GM12892 (cell line): Measurements from ENCODE around the gene AKAP1.

Experiments used
- DNase-seq: peaks from one replicate; pipeline ENCODE4 v3.0.0; 2011; ENCODE audit not compliant: insufficient read length
- FAIRE-seq: peaks from 2 replicates; lab custom pipeline; 2011; peaks lifted over from hg19 to GRCh38; lab: Jason Lieb, UNC
- POLR2A ChIP-seq: IDR thresholded peaks from 2 replicates; pipeline ENCODE4 v1.6.1; 2011; ENCODE audit warnings: low read depth, low read length, control low read depth
- POLR2AphosphoS5 ChIP-seq: IDR thresholded peaks from 2 replicates; pipeline ENCODE4 v1.6.1; 2011; ENCODE audit warnings: low read depth, low read length, control low read depth
- TAF1 ChIP-seq: IDR thresholded peaks from 2 replicates; pipeline ENCODE4 v1.6.1; 2011; ENCODE audit warnings: low read depth, mild to moderate bottlenecking, control low read depth, low read length, borderline replicate concordance

Gene AKAP1

DNA sequence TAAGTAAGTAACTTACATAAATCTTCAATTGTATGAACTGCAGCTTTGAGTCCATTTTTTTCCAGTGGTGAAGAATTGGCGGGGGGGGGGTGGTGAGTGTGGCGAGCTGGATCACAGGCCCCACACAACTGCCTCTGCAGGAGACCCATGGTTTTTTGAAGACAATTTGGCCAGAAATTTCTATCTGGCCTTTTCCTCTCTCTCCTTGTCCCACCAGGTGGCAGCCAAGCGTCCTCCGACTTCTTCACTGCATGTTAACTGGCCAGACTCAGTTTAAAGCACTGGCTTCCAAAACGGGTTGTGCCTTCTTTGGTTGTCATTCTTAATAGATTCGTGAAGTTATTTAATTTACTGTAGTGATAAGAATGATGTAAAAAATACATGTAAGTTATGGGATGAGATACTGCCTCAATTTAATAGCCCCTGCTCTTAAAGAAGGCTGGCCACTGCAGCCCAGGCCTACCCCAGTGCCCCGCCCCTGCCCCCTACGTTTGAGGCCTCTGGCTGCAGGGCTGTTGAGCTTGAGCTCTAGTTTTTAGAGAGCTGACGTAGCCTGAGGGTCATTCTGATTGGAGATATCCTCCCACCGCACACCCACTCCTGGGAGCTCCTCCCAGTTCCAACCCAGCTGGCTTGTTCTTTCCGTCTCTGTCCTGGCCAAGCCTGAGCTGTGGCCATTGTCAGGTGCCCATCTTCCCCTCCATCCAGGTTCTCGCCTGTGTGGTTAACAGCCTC, 36.4 kb downstream of the AKAP1 start:
- TF ChIP-seq POLR2AphosphoS5 (no peak), TAF1 (no peak), POLR2A (no peak)
- FAIRE-seq, result no peak
- no peak for DNase-seq

DNA sequence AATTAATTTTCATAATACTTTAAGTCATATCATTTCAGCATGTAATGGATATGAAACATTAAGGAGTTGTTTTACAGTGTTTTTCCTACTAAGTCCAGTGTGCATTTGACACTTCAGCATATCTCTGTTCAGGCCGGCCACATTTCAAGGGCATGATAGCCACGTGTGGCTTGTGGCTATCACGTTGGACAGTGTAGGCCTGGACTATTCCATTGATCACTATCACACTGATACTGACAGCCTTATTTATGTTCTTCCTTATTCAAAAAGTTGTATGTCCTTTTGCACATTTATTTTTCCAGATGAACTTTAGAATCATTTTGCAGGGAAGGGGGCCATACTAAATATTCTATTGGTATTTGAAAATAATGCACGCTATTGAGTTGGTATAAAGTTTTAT, 39.0 kb downstream of the AKAP1 start:
- DNase-seq (no peak), FAIRE-seq (no peak)
- TF ChIP-seq POLR2AphosphoS5 (no peak), TAF1 (no peak), POLR2A (no peak)

DNA sequence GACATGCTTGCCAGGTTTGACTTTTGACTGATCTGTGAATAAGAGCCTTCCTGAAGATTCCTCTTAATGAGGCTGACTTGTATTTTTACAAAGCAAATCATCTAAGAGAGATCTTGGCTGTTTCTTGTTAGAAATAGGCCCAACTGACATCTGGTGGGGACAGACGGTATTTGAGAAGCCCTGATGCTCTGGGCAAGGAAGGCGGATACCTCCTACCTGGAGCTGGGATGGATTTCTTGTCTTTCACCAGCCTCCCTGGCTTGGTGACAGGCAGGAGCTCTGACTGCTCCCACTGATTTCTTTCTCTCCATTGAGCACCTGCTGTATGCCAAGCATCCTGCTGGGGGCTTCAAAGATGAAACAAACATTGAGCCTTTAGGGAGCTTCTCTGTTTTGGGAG, 40.4 kb downstream of the AKAP1 start:
- DNase-seq, result no peak
- TF ChIP-seq POLR2AphosphoS5, result no peak
- no peak for TF ChIP-seq POLR2A
- TF ChIP-seq TAF1, result no peak
- no peak for FAIRE-seq

DNA sequence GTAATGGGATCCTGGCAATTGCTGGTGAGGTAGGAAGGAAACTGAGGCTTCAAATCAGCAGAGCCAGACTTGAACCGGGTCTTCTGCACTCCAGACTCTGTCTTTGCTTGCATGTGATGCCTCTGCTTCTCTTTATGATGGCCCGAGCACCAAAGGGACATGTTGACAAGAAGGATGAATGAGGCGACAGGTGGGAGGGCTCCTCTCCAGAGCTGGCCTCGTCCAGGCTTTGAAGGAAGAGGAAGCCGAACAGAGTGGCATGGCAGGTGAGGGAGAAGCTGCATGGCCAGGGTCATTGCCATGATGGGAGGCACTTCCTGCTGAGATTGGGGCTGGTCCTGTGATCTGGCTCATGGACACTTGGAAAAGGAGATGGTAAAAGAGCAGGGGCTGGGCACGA, 40.8 kb downstream of the AKAP1 start:
- FAIRE-seq, result no peak
- TF ChIP-seq POLR2A (no peak), TAF1 (no peak), POLR2AphosphoS5 (no peak)
- DNase-seq, result no peak

DNA sequence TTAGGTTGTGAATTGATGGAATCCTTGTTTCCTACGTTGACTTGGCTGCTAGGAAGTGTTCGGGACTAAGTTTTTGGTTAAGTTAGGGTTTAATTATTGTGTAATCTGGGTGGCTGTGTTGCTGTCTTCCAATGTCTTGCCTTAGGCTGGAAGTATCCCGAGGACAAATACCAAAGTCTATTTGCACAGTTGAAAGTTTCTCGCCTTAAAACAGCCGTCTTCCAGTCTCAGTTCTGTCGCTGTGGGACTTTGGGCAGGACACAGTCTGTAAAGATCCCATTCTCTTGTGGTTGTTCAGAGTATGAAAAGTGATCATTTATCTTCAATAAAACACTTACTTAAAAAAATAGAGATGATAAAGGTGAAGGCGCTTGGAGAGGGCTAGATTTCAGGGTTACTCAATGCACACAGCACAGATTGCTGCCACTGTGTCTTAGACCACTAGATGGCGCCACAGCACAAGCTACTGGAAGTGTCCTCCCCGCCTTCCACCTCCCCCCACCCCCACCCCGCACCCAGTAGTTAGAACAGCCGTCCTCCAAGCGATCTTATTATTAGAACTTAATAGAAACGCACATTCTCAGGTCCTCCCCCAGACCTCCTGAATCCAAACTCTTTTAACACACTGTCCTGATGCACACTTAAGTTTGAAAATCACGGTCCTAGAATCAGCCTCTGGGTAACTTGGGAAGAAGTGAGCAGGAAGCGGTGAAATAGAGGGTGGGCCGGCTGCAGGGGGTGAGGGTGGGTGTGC, 45.8 kb downstream of the AKAP1 start:
- DNase-seq, result peak; percentile 85
- TF ChIP-seq POLR2A (no peak), TAF1 (no peak), POLR2AphosphoS5 (no peak)
- peak; percentile 51 for FAIRE-seq

DNA sequence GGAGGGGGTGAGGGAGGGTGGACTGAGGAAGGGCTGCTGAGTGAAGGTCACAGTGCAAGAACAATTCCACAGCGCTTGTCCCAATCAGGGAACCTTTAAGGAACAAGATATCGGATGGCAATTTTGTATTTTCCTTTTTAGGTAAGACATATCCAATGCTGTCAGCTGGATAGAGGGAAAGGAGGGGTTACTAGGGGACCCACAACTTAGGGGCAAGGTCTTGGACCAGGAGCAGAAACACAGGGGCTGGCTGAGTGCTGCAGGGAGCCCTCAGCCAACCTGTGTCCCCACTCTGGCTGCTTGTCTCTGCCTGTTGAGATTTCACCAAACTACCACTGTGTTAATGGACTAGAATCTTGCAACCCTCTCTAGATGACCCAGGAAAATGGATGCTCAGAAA, 47.6 kb downstream of the AKAP1 start:
- FAIRE-seq, result no peak
- no peak for DNase-seq
- TF ChIP-seq TAF1, result no peak
- TF ChIP-seq POLR2AphosphoS5, result no peak
- TF ChIP-seq POLR2A, result no peak

DNA sequence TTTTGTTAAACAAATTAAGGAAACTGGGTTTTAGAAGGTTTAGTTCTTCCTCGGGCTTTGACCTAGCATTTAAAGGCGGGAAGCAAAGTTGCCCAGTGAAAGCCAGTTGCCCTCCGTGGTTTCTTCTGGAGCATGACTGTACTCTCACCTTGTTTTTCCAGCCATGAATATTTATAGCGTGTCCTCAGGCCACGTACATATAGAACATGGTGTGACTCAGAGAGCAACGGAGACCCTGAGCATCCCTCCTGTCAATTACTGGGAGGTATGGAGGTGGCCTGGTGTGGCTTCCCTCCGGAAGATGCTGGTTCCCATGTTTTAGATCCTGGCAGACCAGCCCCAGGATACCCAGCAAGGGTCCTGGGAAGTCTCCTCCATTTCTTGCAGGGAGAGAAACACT, 48.4 kb downstream of the AKAP1 start:
- FAIRE-seq (no peak), DNase-seq (no peak)
- no peak for TF ChIP-seq POLR2AphosphoS5
- no peak for TF ChIP-seq POLR2A
- TF ChIP-seq TAF1, result no peak

DNA sequence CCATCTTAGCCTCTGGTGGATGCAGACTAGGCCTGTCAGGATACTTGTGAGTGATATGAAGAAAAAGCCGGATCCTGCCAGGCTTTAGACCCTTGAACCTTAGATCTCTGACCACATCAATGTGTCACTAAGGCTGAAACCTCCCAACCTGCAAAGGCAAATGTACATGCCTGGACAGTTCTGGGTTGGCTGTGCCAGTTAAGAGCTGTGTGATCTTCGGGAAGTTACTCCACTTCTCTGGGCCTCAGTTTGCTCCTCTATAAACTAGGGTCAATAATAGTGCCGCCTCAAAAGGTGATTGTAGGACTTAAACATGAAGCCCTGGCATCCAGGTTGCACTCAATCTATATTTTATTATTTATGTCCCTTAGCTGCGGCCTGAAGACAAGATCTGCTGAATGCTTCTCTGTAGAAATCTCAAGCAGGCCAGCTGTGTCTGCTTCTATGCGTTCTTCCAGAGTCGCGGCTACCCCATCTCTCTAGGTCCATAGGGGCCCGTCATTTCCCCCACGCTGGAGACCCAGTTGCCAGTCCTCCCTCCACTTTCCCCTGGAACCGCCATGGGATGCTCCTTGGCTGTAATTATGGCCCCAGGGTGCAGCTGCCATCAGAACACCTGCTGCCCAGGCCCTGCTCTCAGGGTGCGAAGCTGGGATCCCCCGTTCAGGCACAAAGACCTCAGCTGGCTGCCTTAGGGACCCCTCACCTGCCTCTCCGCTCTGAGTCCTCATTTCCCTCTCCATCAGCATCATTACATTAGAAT, 50.2 kb downstream of the AKAP1 start:
- TF ChIP-seq POLR2A (no peak), TAF1 (no peak)
- FAIRE-seq (no peak), DNase-seq (no peak)

DNA sequence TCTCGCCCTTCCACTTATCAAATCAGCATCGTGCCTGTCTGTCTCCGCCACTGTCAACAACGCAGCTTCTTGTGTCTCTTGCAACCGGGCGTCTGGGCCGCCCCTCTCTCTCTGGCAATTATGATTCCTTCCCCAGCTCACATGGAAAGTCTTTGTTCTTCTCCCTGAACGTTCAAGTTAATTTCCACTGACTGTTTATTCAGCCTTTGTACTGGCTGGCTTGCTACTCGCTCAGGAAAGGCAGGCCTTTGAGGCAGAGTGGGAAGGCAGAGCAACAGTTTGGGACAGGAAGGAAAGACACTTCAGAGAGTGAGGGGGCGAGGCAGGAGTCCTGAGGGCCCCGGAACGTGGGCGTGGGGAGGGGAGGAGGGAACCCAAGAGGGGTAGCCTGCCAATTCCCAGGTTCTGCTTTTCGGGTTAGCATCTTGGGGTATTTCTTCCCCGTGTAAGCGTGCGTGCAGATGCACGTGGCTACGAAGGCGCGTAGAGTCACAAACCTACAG, 50.8 kb downstream of the AKAP1 start:
- FAIRE-seq (no peak), DNase-seq (no peak)
- TF ChIP-seq POLR2AphosphoS5 (no peak), TAF1 (no peak), POLR2A (no peak)

DNA sequence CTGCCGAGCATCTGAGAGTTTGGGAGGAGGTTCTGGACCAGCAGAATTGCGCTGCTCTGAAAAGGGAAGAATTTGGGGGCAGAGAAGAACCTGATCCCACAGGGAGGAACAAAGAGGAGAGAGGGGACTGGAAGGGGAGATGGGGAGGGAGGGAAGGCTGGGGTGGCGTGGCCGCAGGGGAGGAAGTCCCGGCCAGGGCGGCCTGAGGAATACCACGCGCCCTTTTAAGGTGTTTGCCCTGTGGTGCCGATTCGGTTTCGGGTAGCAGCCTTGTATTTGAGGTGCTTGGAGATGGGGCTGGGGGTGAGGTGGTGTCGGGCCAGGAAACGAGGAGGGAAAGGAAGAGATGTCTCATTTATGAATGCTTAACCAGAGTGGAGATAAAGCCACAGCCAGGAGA, 51.3 kb downstream of the AKAP1 start:
- no peak for TF ChIP-seq TAF1
- no peak for TF ChIP-seq POLR2AphosphoS5
- no peak for TF ChIP-seq POLR2A
- FAIRE-seq (no peak), DNase-seq (no peak)

DNA sequence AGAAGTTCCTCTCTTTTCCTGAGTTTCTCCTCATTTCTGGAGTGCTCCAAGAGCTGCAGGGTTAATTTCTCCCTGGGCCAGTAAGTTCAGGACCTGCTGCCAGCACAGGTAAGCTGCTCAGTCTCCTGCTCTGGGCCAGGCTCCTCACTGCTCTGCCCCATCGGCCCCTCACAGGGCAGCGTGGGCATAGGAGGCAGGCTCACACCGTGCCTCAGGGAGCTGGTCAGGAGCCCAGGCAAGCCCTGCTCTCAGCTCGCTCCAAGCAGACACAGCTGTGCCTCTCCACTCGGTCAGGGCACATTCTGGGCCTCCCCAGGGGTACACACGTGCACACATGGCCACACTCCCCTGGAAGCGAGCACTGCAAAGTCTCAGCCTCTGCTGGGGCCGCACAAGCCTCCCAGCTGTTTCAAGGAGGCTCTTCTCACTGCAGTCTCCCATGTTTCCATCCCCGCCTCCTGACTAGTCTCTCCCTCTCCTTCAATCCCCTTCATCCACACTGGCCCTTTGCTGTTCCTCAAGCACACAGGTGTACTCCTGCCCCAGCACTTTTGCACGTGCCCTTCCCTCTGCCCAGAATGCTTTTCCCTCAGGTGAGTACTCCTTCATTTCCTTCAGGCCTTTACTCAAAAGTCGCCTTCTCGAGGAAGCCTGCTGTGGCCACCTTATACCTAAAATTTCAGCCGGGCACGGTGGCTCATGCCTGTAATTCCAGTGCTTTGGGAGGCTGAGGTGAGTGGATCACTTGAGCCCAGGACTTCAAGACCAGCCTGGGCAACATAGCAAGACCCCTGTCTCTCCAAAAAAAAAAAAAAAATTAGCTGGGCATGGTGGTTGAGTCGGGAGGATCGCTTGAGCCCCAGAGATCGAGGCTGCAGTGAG, 53.2 kb downstream of the AKAP1 start:
- TF ChIP-seq POLR2AphosphoS5 (no peak), POLR2A (no peak), TAF1 (no peak)
- DNase-seq, result no peak
- FAIRE-seq, result no peak
